Endodermal cell (in vitro differentiated cells): ENCODE data around the gene CNTROB. TPM values are rescaled to one million over a fixed set of nuclear protein-coding genes. Genes with fewer than 3 reads are reported as not detected.

Source experiments
- DNase-seq: peaks from one replicate; pipeline ENCODE4 v3.0.0-alpha.2; 2017
- H3K27ac ChIP-seq: 2 replicates; pipeline ENCODE4 v1.5.1; 2013; ENCODE audit warnings: mild to moderate bottlenecking, low read depth, low read length, moderate library complexity
- H3K27me3 ChIP-seq: 2 replicates; pipeline ENCODE4 v1.6.1; 2013; ENCODE audit warnings: mild to moderate bottlenecking, low read length, moderate library complexity; ENCODE audit not compliant: insufficient read depth, control insufficient read depth, poor library complexity, severe bottlenecking
- H3K36me3 ChIP-seq: 2 replicates; pipeline ENCODE4 v1.7.0; 2013; ENCODE audit warnings: mild to moderate bottlenecking, low read length, moderate library complexity; ENCODE audit not compliant: control insufficient read depth, insufficient read depth
- H3K4me1 ChIP-seq: one replicate; pipeline ENCODE4 v1.7.0; 2013; ENCODE audit warnings: low read length; ENCODE audit not compliant: control insufficient read depth, insufficient read depth
- H3K4me3 ChIP-seq: 2 replicates; pipeline ENCODE4 v1.5.1; 2013; ENCODE audit warnings: mild to moderate bottlenecking, low read length, moderate library complexity
- H3K9ac ChIP-seq: 2 replicates; pipeline ENCODE4 v1.6.1; 2013; ENCODE audit warnings: mild to moderate bottlenecking, low read length, moderate library complexity; ENCODE audit not compliant: poor library complexity, severe bottlenecking; ENCODE audit errors: extremely low read depth
- H3K9me3 ChIP-seq: 2 replicates; pipeline ENCODE4 v1.6.1; 2013; ENCODE audit warnings: mild to moderate bottlenecking, low read length, moderate library complexity; ENCODE audit not compliant: control insufficient read depth
- H3K27ac Mint-ChIP-seq: 2 replicates; pipeline ENCODE4 v1.8.0; 2020; ENCODE audit warnings: mixed read lengths
- H3K27me3 Mint-ChIP-seq: 2 replicates; pipeline ENCODE4 v1.8.0; 2021; ENCODE audit warnings: mild to moderate bottlenecking, mixed read lengths; ENCODE audit not compliant: insufficient read depth
- H3K36me3 Mint-ChIP-seq: 2 replicates; pipeline ENCODE4 v1.8.0; 2020; ENCODE audit warnings: low read depth, mixed read lengths
- H3K4me1 Mint-ChIP-seq: 2 replicates; pipeline ENCODE4 v1.8.0; 2020; ENCODE audit warnings: mixed read lengths
- H3K4me3 Mint-ChIP-seq: 2 replicates; pipeline ENCODE4 v1.8.0; 2020; ENCODE audit warnings: mild to moderate bottlenecking, moderate library complexity, mixed read lengths
- H3K9me3 Mint-ChIP-seq: 2 replicates; pipeline ENCODE4 v1.8.0; 2020; ENCODE audit warnings: mild to moderate bottlenecking, mixed read lengths
- CTCF ChIP-seq: fragments of 200-600 bp; sonication (generic); conservative IDR thresholded peaks from 2 replicates; pipeline ENCODE4 v1.5.0; 2021; ENCODE audit warnings: antibody characterized with exemption, mild to moderate bottlenecking
- WGBS, 2 experiments: methylation state at CpG; one replicate each; pipeline versions ENCODE4 v1.1.5 to v1.1.7; 2013; ENCODE audit warnings: missing lambda C conversion rate in 2 of 2, mixed read lengths in 1 of 2; ENCODE audit not compliant: insufficient coverage in 1 of 2, insufficient read length in 1 of 2; 5-methylcytosine and 5-hydroxymethylcytosine counted together
- total RNA-seq, 2 donors: library from RNA; stranded (reverse); fragmentation: NEBNext Ultra II Directional in 1 of 2; extraction: Animal tissue kit (Norgen Biotek cat#: 25700) in 1 of 2; gene quantifications; 2 replicates in 1 of 2; 3 replicates in 1 of 2; pipeline ENCODE4 v1.2.1, GENCODE V29; 2021

CNTROB gene
- total RNA-seq, 2 donors from 2014 or later: 47.5 to 57.4 TPM

DNA sequence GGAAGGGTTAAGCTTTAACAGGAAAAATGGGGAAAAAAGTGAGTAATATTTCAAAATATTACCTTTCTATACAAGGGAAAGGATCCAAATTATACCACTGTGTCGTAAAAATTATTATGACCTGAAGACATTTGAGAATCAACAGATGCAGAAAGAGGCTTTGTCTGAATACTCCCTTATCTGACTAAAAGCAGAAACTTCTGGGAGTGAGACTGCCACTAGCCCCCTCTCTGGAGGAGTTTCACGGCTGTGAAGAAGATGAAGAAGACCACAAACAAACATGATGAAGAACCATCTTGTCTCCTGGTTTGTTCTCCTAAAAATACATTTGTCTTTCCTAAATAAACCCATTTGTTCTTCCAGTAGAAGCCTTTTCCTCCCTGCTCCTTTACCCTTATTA, 29.4 kb downstream of the CNTROB start:
- Mint-ChIP-seq H3K9me3 (no peaks in the 10 kb centered on the region), H3K4me1 (peaks cover 2% of the 10 kb centered on the region), H3K27me3 (no peaks in the 10 kb centered on the region), H3K36me3 (no peaks in the 10 kb centered on the region), H3K27ac (no peak overlapping the region), H3K4me3 (no peak overlapping the region)
- H3K4me3 ChIP-seq: no peak overlapping the region
- no peak for DNase-seq
- WGBS, 2 experiments: 92% methylated on average over 2 of the region's 2 CpGs; no CpG with 5 or more reads in 1 of the 2 experiments
- H3K27ac ChIP-seq: no peak overlapping the region
- H3K27me3 ChIP-seq: no peaks in the 10 kb centered on the region
- no peaks in the 10 kb centered on the region for H3K4me1 ChIP-seq
- H3K9ac ChIP-seq: no peak overlapping the region
- no peak for TF ChIP-seq CTCF
- H3K36me3 ChIP-seq: no peaks in the 10 kb centered on the region
- H3K9me3 ChIP-seq: no peaks in the 10 kb centered on the region

DNA sequence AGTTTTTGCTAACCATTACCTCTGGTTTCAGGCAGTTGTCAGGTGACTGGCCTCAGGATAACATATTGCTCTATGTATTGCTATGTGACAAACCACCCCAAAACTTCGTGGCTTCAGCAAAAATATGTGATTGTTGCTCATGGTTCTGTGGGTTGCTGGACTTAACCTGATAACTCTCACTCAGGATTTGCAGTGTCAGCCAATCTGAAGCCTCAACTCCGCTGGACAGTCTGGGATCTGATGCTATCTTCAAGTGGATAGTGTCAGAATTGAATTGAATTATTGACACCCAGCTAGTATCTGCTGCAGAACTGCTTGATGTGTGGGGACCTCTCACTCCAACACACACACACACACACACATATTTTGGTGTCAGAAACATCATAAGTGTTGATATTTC, 35.7 kb downstream of the CNTROB start:
- Mint-ChIP-seq H3K27ac (no peak overlapping the region), H3K36me3 (peaks cover 4% of the 10 kb centered on the region), H3K9me3 (peaks cover 5% of the 10 kb centered on the region), H3K4me1 (peaks cover 10% of the 10 kb centered on the region), H3K4me3 (no peak overlapping the region), H3K27me3 (no peaks in the 10 kb centered on the region)
- Histone ChIP-seq H3K9ac (no peak overlapping the region), H3K27me3 (no peaks in the 10 kb centered on the region), H3K9me3 (no peaks in the 10 kb centered on the region), H3K36me3 (no peaks in the 10 kb centered on the region), H3K27ac (no peak overlapping the region), H3K4me1 (no peaks in the 10 kb centered on the region), H3K4me3 (no peak overlapping the region)
- no peak for TF ChIP-seq CTCF
- no peak for DNase-seq
- 71 to 80% methylated on average over 1 to 2 of the region's 2 CpGs for WGBS, 2 experiments

- peaks cover 11% of the 10 kb centered on the region for H3K9me3 ChIP-seq
- no peak for DNase-seq
- peaks cover 5% of the 10 kb centered on the region for H3K36me3 Mint-ChIP-seq
- H3K9ac ChIP-seq: no peak overlapping the region
- H3K4me3 ChIP-seq: no peak overlapping the region
- H3K27me3 Mint-ChIP-seq: no peaks in the 10 kb centered on the region
- peaks cover 10% of the 10 kb centered on the region for H3K4me1 Mint-ChIP-seq
- peaks cover 16% of the 10 kb centered on the region for H3K9me3 Mint-ChIP-seq
- no peak overlapping the region for H3K27ac ChIP-seq
- H3K4me1 ChIP-seq: no peaks in the 10 kb centered on the region
- H3K27ac Mint-ChIP-seq: no peak overlapping the region
- 93 to 96% methylated on average over 3 to 6 of the region's 6 CpGs for WGBS, 2 experiments
- no peaks in the 10 kb centered on the region for H3K27me3 ChIP-seq
- H3K36me3 ChIP-seq: no peaks in the 10 kb centered on the region
- no peak for TF ChIP-seq CTCF
- no peak overlapping the region for H3K4me3 Mint-ChIP-seq
These were observed 37.4 kb downstream of the CNTROB start for GRCh38 chr17:7969433-7969832.
